ENCODE measurements around the gene SSU72.
"Not testable (repeated sequence)": the region's sequence is repeated elsewhere in the genome, so short reads cannot be mapped to it uniquely, and the experiment has no call there.

The SSU72 gene

DNA sequence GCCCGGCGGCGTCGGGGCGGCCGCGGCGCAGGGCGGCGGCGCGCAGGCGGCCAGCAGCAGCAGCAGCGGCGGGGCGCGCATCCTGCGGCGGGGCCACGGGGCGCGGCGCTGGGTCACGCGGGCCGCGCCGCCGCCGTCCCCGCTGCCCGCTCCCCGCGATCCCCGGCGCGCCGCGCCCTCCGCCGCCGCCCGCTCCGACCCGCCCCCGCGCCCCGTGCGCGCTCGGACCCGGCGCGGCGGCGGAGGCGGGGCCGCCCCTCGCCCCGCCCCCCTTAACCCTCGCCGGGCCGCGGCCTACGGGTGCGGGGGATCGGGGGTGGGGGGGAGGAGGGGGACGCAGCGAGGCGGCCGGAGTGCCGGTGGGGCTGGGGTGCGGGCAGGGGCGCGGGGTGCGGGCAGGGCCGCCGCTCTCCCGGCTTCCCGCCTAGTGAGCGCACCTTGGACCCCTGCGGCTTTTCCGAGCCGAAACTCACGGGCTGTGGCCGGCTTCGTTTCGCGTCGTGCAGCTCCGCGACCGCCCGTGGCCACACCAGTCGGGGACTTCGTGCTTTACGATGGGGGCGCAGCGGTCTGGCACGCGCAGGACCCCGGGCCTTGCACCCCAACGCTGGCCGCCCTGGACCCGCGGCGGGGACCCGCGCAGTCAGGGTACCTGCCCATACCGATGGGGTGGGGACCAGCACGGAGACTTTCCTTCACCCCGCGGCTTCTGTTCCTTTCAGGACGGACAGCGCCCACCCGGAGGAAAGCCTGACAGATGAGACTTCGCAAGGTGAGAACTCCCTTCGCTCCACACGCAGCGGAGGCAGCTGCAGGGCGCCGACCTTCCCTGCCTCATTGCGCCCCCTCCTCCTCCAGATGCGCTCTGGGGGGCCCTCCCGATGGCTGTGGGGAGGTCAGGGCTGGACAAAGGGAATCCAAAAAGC is 25.5 kb upstream of the SSU72 start, which contains the start of gene FNDC10:
TSS of gene FNDC10 (minus strand) at position 201 of the 926 bp plus-strand sequence. CDS start at position 81, 120 bp downstream.
- H3K9me3 ChIP-seq (ENCODE audit: insufficient read depth, low read depth, low read length): no peaks in the 10 kb centered on the region
- no peak within 1 kb of the TSS for H3K27ac ChIP-seq (ENCODE audit: low read depth, low read length)
- H3K4me1 ChIP-seq (ENCODE audit: insufficient read depth, low read length): 0 out of 2 replicates have a peak, but pooled peaks cover 5% of the 10 kb centered on the region
- 3% methylated on average over 108 of the region's 125 CpGs for WGBS
- H3K27me3 ChIP-seq (ENCODE audit: insufficient read depth, low read length): peaks cover 63% of the 10 kb centered on the region
- H3K4me3 ChIP-seq (ENCODE audit: low read length): peak within 1 kb of the TSS; percentile 57
- H3K36me3 ChIP-seq (ENCODE audit: insufficient read depth, low read length): no peaks in the 10 kb centered on the region
- peak within 1 kb of the TSS; percentile 60 for H3K9ac ChIP-seq (ENCODE audit: low read depth, low read length)

GRCh38 chr1:1599030-1599934 is 24.6 kb upstream of the SSU72 start:
- no peak overlapping the region for H3K27ac ChIP-seq (ENCODE audit: low read depth, low read length)
- H3K4me3 ChIP-seq (ENCODE audit: low read length): peak overlapping the region; percentile 50
- no peaks in the 10 kb centered on the region for H3K36me3 ChIP-seq (ENCODE audit: insufficient read depth, low read length)
- peak overlapping the region; percentile 60 for H3K9ac ChIP-seq (ENCODE audit: low read depth, low read length)
- H3K27me3 ChIP-seq (ENCODE audit: insufficient read depth, low read length): peaks cover 69% of the 10 kb centered on the region
- H3K4me1 ChIP-seq (ENCODE audit: insufficient read depth, low read length): 0 out of 2 replicates have a peak, but pooled peaks cover 5% of the 10 kb centered on the region
- no peaks in the 10 kb centered on the region for H3K9me3 ChIP-seq (ENCODE audit: insufficient read depth, low read depth, low read length)
- WGBS: 11% methylated on average over 111 of the region's 111 CpGs

GRCh38 chr1:1598720-1599029 is 24.0 kb upstream of the SSU72 start:
- H3K4me3 ChIP-seq (ENCODE audit: low read length): peak overlapping the region; percentile 50
- WGBS: 91% methylated on average over 13 of the region's 13 CpGs

DNA sequence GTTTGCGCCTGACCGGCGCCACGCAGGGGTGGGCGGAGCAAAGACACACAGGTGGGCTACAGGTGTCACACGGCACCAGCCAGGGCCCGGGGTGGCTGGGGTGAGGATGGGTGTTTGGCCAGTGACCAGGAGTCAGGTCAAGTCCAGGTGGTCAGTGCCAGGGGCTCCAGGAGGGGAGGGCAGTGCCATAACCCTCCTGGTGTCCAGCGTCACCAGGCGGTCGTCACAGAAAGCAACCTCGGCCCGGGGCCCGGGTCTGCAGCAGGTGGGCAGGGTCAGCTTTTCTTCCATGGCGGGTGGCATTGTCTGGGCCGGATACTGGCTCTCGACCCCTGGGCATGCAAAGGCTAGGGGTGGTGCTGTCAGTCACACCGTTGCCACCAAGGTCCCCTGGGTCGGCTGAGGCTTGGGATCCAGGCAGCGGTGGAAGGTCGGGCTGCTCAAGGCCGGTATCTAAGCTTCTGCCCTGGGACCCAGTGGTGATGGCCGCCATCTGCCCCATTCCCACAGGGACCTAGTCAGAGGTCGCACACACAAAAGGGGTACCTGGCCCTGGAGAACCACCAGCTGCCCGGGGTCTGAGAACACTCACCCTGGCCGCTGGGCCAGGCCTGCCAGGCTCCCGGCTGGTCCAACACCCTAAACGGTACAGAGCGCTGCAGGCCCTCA is 23.5 kb upstream of the SSU72 start:
- 92% methylated on average over 28 of the region's 28 CpGs for WGBS
- no peaks in the 10 kb centered on the region for H3K36me3 ChIP-seq (ENCODE audit: insufficient read depth, low read length)
- no peaks in the 10 kb centered on the region for H3K9me3 ChIP-seq (ENCODE audit: insufficient read depth, low read depth, low read length)
- no peak overlapping the region; the same call in 1 of the 2 replicates for H3K4me3 ChIP-seq (ENCODE audit: low read length)
- H3K9ac ChIP-seq (ENCODE audit: low read depth, low read length): no peak overlapping the region
- H3K4me1 ChIP-seq (ENCODE audit: insufficient read depth, low read length): 0 out of 2 replicates have a peak, but pooled peaks cover 5% of the 10 kb centered on the region
- no peak overlapping the region for H3K27ac ChIP-seq (ENCODE audit: low read depth, low read length)
- H3K27me3 ChIP-seq (ENCODE audit: insufficient read depth, low read length): peaks cover 69% of the 10 kb centered on the region

More at GRCh38 chr1:1598720-1599029, 24.0 kb upstream of the SSU72 start:
- no peak overlapping the region; the same call in 1 of the 2 replicates for H3K9ac ChIP-seq (ENCODE audit: low read depth, low read length)
- H3K36me3 ChIP-seq (ENCODE audit: insufficient read depth, low read length): no peaks in the 10 kb centered on the region
- no peaks in the 10 kb centered on the region for H3K9me3 ChIP-seq (ENCODE audit: insufficient read depth, low read depth, low read length)
- H3K4me1 ChIP-seq (ENCODE audit: insufficient read depth, low read length): 0 out of 2 replicates have a peak, but pooled peaks cover 5% of the 10 kb centered on the region
- peaks cover 69% of the 10 kb centered on the region for H3K27me3 ChIP-seq (ENCODE audit: insufficient read depth, low read length)
- no peak overlapping the region for H3K27ac ChIP-seq (ENCODE audit: low read depth, low read length)

GRCh38 chr1:1597275-1597930 is 22.7 kb upstream of the SSU72 start:
- Histone ChIP-seq H3K9me3 (ENCODE audit: insufficient read depth, low read depth, low read length) (no peaks in the 10 kb centered on the region), H3K4me3 (ENCODE audit: low read length) (no peak overlapping the region), H3K27ac (ENCODE audit: low read depth, low read length) (no peak overlapping the region), H3K36me3 (ENCODE audit: insufficient read depth, low read length) (no peaks in the 10 kb centered on the region), H3K27me3 (ENCODE audit: insufficient read depth, low read length) (peaks cover 67% of the 10 kb centered on the region), H3K9ac (ENCODE audit: low read depth, low read length) (no peak overlapping the region), H3K4me1 (ENCODE audit: insufficient read depth, low read length) (0 out of 2 replicates have a peak, but pooled peaks cover 5% of the 10 kb centered on the region)
- 30% methylated on average over 12 of the region's 16 CpGs for WGBS

DNA sequence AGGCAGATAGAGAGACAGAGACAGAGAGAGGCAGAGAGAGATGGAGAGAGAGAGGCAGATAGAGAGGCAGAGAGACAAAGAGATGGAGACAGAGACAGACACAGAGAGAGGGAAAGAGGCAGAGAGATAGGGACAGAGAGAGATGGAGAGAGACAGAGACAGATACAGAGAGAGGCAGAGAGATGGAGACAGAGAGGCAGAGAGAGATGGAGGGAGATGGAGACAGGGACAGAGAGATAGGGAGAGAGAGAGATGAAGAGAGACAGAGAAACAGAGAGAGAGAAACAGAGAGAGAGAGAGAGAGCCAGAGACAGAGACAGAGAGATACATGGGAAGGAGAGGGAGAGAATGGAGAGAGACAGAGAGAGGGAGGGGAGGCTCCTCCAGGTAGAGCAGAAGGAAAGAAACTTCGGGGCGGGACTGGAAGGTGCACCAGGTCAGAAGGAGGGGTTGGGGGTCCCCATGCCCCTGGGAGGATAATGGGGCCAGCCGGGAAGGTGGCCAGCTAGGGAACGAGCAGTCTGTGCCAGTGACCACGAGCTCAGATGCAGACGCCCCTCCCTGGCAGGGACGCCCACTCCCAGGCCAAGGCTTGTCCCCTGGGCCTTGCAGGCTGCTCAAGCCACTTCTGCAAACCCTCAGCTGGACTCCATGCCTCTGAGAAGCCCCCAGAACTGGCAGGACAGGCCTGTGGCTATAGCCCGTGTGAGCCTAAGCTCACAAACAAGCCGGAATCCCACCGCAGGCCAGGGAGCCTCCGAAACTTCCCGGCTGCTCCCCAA is 22.0 kb upstream of the SSU72 start:
- Histone ChIP-seq H3K9me3 (ENCODE audit: insufficient read depth, low read depth, low read length) (no peaks in the 10 kb centered on the region), H3K27ac (ENCODE audit: low read depth, low read length) (no peak overlapping the region), H3K27me3 (ENCODE audit: insufficient read depth, low read length) (peaks cover 59% of the 10 kb centered on the region), H3K36me3 (ENCODE audit: insufficient read depth, low read length) (no peaks in the 10 kb centered on the region), H3K4me3 (ENCODE audit: low read length) (no peak overlapping the region), H3K9ac (ENCODE audit: low read depth, low read length) (no peak overlapping the region), H3K4me1 (ENCODE audit: insufficient read depth, low read length) (0 out of 2 replicates have a peak, but pooled peaks cover 5% of the 10 kb centered on the region)
- 50% methylated on average over 12 of the region's 12 CpGs for WGBS

- H3K27me3 ChIP-seq (ENCODE audit: insufficient read depth, low read length): peaks cover 46% of the 10 kb centered on the region
- not testable (repeated sequence) for H3K4me1 ChIP-seq (ENCODE audit: insufficient read depth, low read length); H3K4me3 ChIP-seq (ENCODE audit: low read length); H3K9me3 ChIP-seq (ENCODE audit: insufficient read depth, low read depth, low read length); H3K36me3 ChIP-seq (ENCODE audit: insufficient read depth, low read length); H3K27ac ChIP-seq (ENCODE audit: low read depth, low read length); H3K9ac ChIP-seq (ENCODE audit: low read depth, low read length)
- WGBS: 84% methylated on average over 2 of the region's 2 CpGs
Measured at GRCh38 chr1:1595341-1595740, 20.7 kb upstream of the SSU72 start.

GRCh38 chr1:1594602-1595260 is 20.1 kb upstream of the SSU72 start:
- peaks cover 44% of the 10 kb centered on the region for H3K27me3 ChIP-seq (ENCODE audit: insufficient read depth, low read length)
- H3K36me3 ChIP-seq (ENCODE audit: insufficient read depth, low read length): no peaks in the 10 kb centered on the region
- WGBS: 76% methylated on average over 10 of the region's 10 CpGs
- H3K9ac ChIP-seq (ENCODE audit: low read depth, low read length): no peak overlapping the region
- H3K27ac ChIP-seq (ENCODE audit: low read depth, low read length): no peak overlapping the region
- H3K9me3 ChIP-seq (ENCODE audit: insufficient read depth, low read depth, low read length): no peaks in the 10 kb centered on the region
- H3K4me3 ChIP-seq (ENCODE audit: low read length): no peak overlapping the region
- 0 out of 2 replicates have a peak, but pooled peaks cover 5% of the 10 kb centered on the region for H3K4me1 ChIP-seq (ENCODE audit: insufficient read depth, low read length)

DNA sequence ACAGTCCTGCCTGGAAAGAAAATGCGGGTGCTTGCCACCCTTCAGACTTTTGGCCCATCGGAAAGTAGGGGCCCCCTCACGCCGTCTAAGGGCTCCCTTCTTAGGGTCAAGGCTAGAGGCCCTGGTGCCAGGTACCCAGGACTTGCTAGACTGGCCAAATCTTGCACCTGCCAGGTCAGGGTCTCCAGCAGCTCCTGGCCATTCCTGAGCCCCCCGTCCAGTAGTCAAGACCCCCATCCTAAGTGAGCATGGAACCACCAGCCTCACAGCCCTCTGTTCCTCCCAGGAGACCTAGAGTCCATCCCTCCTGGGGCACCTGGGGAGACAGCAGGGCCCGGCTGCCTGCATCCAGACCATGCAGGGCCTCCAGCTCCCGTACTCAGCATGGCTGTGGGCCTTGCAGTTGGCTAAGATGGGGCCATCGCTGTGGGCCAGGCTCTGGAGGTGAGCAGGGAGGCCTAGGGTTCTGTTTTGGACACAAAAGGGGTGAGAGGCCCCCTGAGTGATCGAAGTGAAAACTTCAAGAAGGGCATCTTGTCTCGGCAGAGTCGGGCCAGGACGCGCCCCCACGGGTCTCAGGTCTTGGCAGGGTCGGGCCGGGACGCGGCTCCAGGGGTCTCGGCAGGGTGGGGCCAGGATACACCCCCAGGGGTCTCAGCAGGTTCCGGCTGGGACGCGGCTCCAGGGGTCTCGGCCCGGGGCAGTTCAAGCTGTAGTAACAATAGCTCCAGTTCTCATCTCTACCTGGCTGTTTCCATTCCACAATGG is 19.4 kb upstream of the SSU72 start:
- H3K9ac ChIP-seq (ENCODE audit: low read depth, low read length): no peak overlapping the region

More for the DNA sequence above, 19.4 kb upstream of the SSU72 start:
- Histone ChIP-seq H3K9me3 (ENCODE audit: insufficient read depth, low read depth, low read length) (no peaks in the 10 kb centered on the region), H3K27me3 (ENCODE audit: insufficient read depth, low read length) (peaks cover 37% of the 10 kb centered on the region), H3K4me1 (ENCODE audit: insufficient read depth, low read length) (0 out of 2 replicates have a peak, but pooled peaks cover 5% of the 10 kb centered on the region), H3K36me3 (ENCODE audit: insufficient read depth, low read length) (no peaks in the 10 kb centered on the region), H3K27ac (ENCODE audit: low read depth, low read length) (no peak overlapping the region), H3K4me3 (ENCODE audit: low read length) (no peak overlapping the region)
- 91% methylated on average over 24 of the region's 24 CpGs for WGBS
